Right lobe of liver (tissue), 6 donors: ENCODE data around the gene VRK3. TPM values are rescaled to one million over a fixed set of nuclear protein-coding genes. Genes with fewer than 3 reads are reported as not detected.

Experiments
- ATAC-seq, 4 donors: fragments of 200-7000 bp; cut with Tn5 transposase; one replicate each; pipeline ENCODE4 v1.9.1; 2020; ENCODE audit warnings: mild to moderate bottlenecking in 4 of 4, moderate library complexity in 4 of 4
- DNase-seq, 3 donors: peaks; one replicate each; pipeline ENCODE4 v3.0.0-alpha.2; 2020
- H3K27ac ChIP-seq, 3 donors: fragments of 200-600 bp; one replicate each; pipeline ENCODE4 v1.8.0; 2022
- H3K27me3 ChIP-seq, 2 donors: fragments of 200-600 bp; one replicate each; pipeline ENCODE4 v1.8.0; 2022
- H3K36me3 ChIP-seq, 4 donors: fragments of 200-600 bp; sonication (generic) in 1 of 4; one replicate each; pipeline versions ENCODE4 v1.5.1 to v1.8.0; 2017 to 2022; ENCODE audit warnings: control low read depth in 1 of 4
- H3K4me1 ChIP-seq, 4 donors: fragments of 200-600 bp; sonication (generic) in 1 of 4; one replicate each; pipeline versions ENCODE4 v1.5.1 to v1.8.0; 2017 to 2022; ENCODE audit warnings: control low read depth in 1 of 4
- H3K4me3 ChIP-seq, 3 donors: fragments of 200-600 bp; one replicate each; pipeline ENCODE4 v1.8.0; 2022
- H3K9me3 ChIP-seq, 4 donors: fragments of 200-600 bp; sonication (generic) in 1 of 4; one replicate each; pipeline versions ENCODE4 v1.5.1 to v1.8.0; 2017 to 2022; ENCODE audit warnings: control low read depth in 1 of 4
- CTCF ChIP-seq, 4 donors: fragments of 200-600 bp in 3 of 4; fragments of 450-650 bp in 1 of 4; IDR thresholded peaks; one replicate each; pipeline versions ENCODE4 v1.5.1 to v1.8.0; 2016 to 2022; ENCODE audit warnings: antibody characterized with exemption in 4 of 4, mild to moderate bottlenecking in 2 of 4
- POLR2A ChIP-seq: fragments of 450-650 bp; IDR thresholded peaks from one replicate; pipeline ENCODE4 v1.6.1; 2017; ENCODE audit warnings: antibody characterized with exemption, mild to moderate bottlenecking
- WGBS: methylation state at CpG from one replicate; pipeline ENCODE4 v1.1.6; 2018; ENCODE audit warnings: low coverage, low lambda C conversion rate; ENCODE audit not compliant: insufficient coverage; ENCODE audit errors: missing lambda C conversion rate; 5-methylcytosine and 5-hydroxymethylcytosine counted together
- intact Hi-C, 2 donors: fragments of 100-400 bp; cut with DNase I; formaldehyde crosslinking; loops; one replicate each; pipeline versions ENCODE4 v1.11.2 to v1.14.1; 2022
- total RNA-seq, 6 experiments: library from RNA; depleted of rRNA in 2 of 6; stranded (reverse); fragments of >200 nt in 2 of 6; fragmentation: NEBNext Ultra II Directional in 3 of 6; extraction: Animal tissue kit (Norgen Biotek cat#: 25700) in 3 of 6; gene quantifications; one replicate each; pipeline versions ENCODE4 v1.1.0 to v1.2.4, GENCODE V29; 2016 to 2023
- donor health status: DM: no; HTN: yes; CAD: no.
- donor health status: DM: no; HTN: no; CAD: no.
- donor health status: DM: no; HTN: no; CAD: no.
- donor health status: DM: no; HTN: yes; CAD: no.
- donor health status: DM: no; HTN: yes; CAD: no.

VRK3 gene
- total RNA-seq, 6 experiments from 2014 or later = 29.6 to 44.2 (median 33.0) TPM

GRCh38 chr19:49927526-49928264 lies 97.5 kb downstream of the VRK3 start:
- peaks cover 0 to 38% (median 9%) of the 10 kb centered on the region in 4 donors for H3K4me1 ChIP-seq
- no peak for ATAC-seq
- peaks cover 0 to 24% (median 17%) of the 10 kb centered on the region in 4 donors for H3K36me3 ChIP-seq
- H3K27me3 ChIP-seq = no peaks in the 10 kb centered on the region
- intact Hi-C loops = no loop called here
- H3K9me3 ChIP-seq = no peaks in the 10 kb centered on the region
- H3K27ac ChIP-seq = peak overlapping the region; percentile 86 to 93 (median 92)
- TF ChIP-seq POLR2A (no peak), CTCF (IDR thresholded peaks at IDR 0.05) (no peak)
- WGBS = 76% methylated on average over 14 of the region's 14 CpGs
- no peak for DNase-seq
- H3K4me3 ChIP-seq = peak overlapping the region; percentile 95 to 98 (median 98)

- no peak overlapping the region for H3K4me3 ChIP-seq
- H3K9me3 ChIP-seq = no peaks in the 10 kb centered on the region
- ATAC-seq = no peak
- intact Hi-C loops = no loop called here
- peaks cover 0 to 49% (median 15%) of the 10 kb centered on the region in 4 donors for H3K4me1 ChIP-seq
- TF ChIP-seq CTCF (IDR thresholded peaks at IDR 0.05) (no peak), POLR2A (no peak)
- no peak for DNase-seq
- no peaks in the 10 kb centered on the region for H3K27me3 ChIP-seq
- WGBS = 94% methylated on average over 3 of the region's 10 CpGs
- no peak overlapping the region for H3K27ac ChIP-seq
- H3K36me3 ChIP-seq = peaks cover 0 to 12% (median 10%) of the 10 kb centered on the region in 4 donors
These were observed 98.7 kb downstream of the VRK3 start for GRCh38 chr19:49926515-49926914.

Other genes with a start within 250 kb of the VRK3 start
- 10 to 100 TPM in 1 of 6 experiments, 1 to 10 TPM in 5; 3.7 to 10.7 (median 6.3) TPM for gene FUZ, start 212.1 kb downstream of the VRK3 start, total RNA-seq
- gene MED25, start 207.1 kb downstream of the VRK3 start, total RNA-seq = 10 to 100 TPM in 5 of 6 experiments, 1 to 10 TPM in 1; 9.9 to 16.3 (median 11.8) TPM
- gene PTOV1, start 174.2 kb downstream of the VRK3 start, total RNA-seq = 10 to 100 TPM; 44.4 to 93.0 (median 69.6) TPM
- 10 to 100 TPM; 21.0 to 37.5 (median 27.9) TPM for gene PNKP, start 157.8 kb downstream of the VRK3 start, total RNA-seq
- 10 to 100 TPM; 18.2 to 27.0 (median 22.4) TPM for gene AKT1S1, start 148.0 kb downstream of the VRK3 start, total RNA-seq
- 10 to 100 TPM; 12.6 to 38.1 (median 27.8) TPM for gene TBC1D17, start 147.7 kb downstream of the VRK3 start, total RNA-seq
- 1 to 10 TPM in 2 of 6 experiments, under 1 TPM in 1, not detected in 3; 0.56 to 4.2 (median 1.0) TPM for gene IL4I1, start 128.5 kb downstream of the VRK3 start, total RNA-seq
- 1,000 to 10,000 TPM in 1 of 6 experiments, 100 to 1,000 TPM in 5; 475 to 1,724 (median 619) TPM for gene ATF5, start 96.2 kb downstream of the VRK3 start, total RNA-seq
- gene NUP62, start 95.9 kb downstream of the VRK3 start, total RNA-seq = 10 to 100 TPM in 5 of 6 experiments, 1 to 10 TPM in 1; 9.3 to 55.5 (median 32.6) TPM
- gene SIGLEC11, start 64.2 kb downstream of the VRK3 start, total RNA-seq = 1 to 10 TPM in 5 of 6 experiments, under 1 TPM in 1; 0.74 to 3.0 (median 1.7) TPM
- gene ZNF473, start 633 bp upstream of the VRK3 start, total RNA-seq = 1 to 10 TPM; 3.1 to 6.0 (median 3.6) TPM
- gene IZUMO2, start 137.9 kb upstream of the VRK3 start, total RNA-seq = not detected
- gene MYH14, start 178.2 kb upstream of the VRK3 start, total RNA-seq = 10 to 100 TPM; 49.1 to 89.0 (median 65.8) TPM